Measurements from ENCODE around the gene ANKS1B.

Gene ANKS1B

DNA sequence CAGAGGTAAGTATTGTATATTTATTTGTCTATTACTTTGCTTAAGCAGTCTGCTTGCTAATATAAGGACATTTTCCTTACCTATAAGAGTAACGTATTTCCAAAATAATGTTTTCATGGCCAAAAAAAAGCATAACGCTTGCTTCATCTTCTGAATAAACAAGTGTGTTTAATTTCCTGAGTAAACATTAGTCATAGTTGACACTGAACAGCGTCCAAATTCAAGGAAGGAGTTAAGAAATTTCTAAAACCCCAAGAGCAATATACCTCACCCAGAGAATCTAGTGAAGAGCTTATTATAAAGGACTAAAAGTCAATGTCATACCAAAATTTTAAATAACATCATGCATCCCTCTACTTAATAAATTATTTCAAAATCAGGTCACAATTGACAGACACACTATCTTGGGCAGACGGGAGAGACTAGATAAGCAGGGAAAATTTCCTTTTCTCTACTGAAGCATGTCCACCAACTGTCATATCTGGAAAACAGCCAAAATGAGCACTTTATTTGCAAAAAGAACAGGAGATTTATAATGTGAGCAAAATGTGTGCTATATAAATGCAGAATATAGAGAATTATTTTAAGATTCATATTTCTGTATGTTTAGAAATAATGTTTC, 25.1 kb downstream of the ANKS1B start:
- no peak for DNase-seq

DNA sequence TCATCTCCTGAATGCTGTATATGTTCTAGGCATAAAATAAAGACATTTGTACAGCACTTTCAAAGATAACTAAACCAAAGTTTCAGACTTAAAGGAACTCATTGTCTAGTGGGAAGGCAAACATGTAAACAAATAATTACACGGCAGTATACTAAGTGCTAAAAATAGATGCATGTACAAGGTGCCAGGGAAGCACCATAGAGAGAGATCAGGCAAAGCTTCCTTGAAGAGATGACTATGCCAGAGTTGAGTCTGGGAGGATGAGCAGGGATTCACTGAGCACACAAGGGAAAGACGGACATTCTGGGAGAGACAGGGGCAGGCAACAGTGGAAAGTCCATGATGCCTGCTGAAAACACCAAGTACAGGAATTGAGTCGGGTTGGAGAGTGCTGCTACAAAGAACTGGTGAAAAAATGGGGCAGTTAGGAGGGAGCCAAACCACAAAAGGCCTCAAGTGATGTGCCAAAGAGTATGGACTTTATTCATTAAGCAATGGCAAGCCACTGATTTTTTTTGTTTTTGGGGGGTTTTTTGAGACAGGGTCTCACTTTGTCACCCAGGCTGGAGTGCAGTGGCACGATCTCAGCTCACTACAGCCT, 26.8 kb downstream of the ANKS1B start:
- DNase-seq, result no peak

GRCh38 chr12:99954724-99955123, 30.0 kb downstream of the ANKS1B start:
- no peak for DNase-seq

- no peak for DNase-seq
Observed at GRCh38 chr12:99948370-99948769, 36.4 kb downstream of the ANKS1B start.

GRCh38 chr12:99946131-99946530, 38.6 kb downstream of the ANKS1B start:
- no peak for DNase-seq

DNA sequence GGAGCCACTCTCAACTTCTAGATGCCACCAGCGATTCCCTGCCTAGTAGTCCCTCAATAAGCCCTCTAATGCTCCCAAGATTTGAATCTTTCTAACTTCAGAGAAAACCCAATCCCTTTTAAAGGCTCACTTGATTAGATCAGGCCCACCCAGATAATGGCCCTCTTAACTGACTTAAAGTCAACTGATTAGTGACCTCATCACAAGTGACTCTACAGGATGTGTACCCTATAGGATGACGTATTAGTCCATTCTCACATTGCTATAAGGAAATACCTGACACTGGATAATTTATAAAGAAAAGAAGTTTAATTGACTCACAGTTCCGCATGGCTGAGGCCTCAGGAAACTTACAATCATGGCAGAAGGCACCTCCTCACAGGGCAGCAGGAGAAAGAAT, 49.1 kb downstream of the ANKS1B start:
- DNase-seq, result no peak

- DNase-seq, result no peak
Observed at GRCh38 chr12:99926511-99927169, 58.1 kb downstream of the ANKS1B start.

- DNase-seq, result no peak
Observed at GRCh38 chr12:99920353-99920960, 64.3 kb downstream of the ANKS1B start.

GRCh38 chr12:99917711-99918402, 66.9 kb downstream of the ANKS1B start:
- no peak for DNase-seq

GRCh38 chr12:99916555-99916954, 68.2 kb downstream of the ANKS1B start:
- no peak for DNase-seq

DNA sequence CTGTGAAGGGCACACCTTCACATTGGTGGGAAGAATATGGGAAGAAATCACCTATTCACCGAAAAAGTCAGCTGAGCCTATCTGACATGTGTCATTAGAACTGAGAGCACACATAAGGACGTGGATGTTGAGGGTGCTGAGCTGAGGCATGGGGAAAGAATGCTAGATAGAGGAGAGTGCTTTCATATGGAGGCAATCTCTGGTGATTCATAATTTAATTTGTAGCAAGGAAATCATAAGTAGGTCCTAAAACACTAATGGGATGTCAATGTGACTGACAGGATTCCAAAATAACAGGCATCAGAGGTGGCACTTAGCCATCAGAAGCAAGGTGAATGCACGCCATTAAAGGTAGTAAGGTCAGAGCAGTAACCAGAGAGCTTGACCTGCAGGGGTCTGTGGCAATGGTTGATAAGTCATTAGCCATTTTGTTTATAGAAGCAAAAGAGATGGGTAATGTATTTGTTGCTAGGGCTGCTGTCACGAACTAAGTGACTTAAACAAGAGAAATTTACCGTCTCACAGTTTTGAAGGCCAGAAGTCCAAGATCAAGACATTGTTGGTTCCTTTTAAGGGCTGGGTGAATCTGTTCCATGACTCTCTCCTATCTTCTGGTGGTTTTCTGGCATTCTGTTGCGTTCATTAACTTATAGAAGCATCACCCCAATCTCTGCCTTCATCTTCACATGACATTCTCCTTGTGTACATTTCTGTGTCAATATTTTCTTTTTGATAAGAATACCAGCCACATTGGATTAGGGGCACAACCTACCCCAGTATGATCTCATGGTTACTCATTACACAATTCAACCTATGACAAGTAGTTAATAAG, 69.3 kb downstream of the ANKS1B start:
- DNase-seq, result no peak

DNA sequence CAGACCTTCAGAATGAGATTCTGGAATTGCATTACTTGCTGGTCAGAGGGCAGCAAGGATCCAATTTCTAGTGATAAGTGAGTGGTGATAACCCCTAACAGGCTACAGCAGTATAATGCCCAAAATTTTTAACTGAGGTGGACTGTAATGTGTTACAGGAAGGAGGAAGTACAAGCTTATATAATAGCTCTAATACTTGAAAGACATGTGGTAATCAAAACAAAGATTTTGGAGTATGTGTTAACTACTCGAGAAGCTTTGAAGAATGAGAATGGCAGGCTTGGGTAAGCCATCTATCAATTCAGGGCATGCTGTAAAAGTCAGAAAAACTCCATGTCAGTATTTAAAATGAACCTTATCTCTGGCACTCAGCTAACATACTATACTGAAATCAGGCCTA, 70.5 kb downstream of the ANKS1B start:
- no peak for DNase-seq

DNA sequence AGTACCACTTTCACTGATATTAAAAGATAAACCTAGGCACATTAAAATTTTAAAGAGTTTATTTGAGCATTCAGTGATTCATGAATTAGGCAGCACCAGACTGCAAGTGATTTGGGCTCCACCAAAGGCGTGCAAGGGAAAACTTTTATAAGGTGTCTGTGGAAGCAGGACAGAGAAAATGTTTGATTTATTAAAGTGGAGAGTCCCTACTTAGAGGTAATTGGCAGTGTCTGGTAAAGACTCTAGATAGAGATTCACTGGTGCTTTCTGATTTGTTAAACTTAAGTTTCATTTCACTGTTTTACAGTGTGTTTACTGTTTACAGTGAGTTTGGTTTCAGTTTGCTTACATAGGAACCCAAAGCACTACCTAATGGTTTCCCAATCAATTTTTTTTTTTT, 72.8 kb downstream of the ANKS1B start:
- DNase-seq, result no peak

- no peak for DNase-seq
Observed at GRCh38 chr12:99911081-99911480, 73.7 kb downstream of the ANKS1B start.

DNA sequence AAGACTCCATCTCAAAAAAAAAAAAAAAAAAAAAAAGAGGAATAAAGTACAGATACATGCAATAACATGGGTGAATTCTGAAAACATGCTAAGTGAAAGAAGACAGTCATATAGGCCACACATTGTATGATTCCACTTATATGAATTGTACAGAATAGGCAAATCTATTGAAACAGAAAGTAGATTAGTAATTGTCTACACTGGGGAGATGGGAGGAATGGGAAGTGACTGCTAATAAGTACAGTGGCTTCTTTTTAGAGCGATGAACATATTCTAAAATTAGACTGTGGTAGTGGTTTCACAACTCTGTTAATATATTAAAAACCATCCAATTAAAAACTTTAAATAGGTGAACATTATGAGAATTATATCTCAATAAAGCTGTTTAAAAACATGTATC, 74.4 kb downstream of the ANKS1B start:
- DNase-seq, result no peak

GRCh38 chr12:99906786-99907579, 77.8 kb downstream of the ANKS1B start:
- DNase-seq, result no peak

- no peak for DNase-seq
Observed at GRCh38 chr12:99901181-99901580, 83.6 kb downstream of the ANKS1B start.

GRCh38 chr12:99898645-99899044, 86.1 kb downstream of the ANKS1B start:
- no peak for DNase-seq

DNA sequence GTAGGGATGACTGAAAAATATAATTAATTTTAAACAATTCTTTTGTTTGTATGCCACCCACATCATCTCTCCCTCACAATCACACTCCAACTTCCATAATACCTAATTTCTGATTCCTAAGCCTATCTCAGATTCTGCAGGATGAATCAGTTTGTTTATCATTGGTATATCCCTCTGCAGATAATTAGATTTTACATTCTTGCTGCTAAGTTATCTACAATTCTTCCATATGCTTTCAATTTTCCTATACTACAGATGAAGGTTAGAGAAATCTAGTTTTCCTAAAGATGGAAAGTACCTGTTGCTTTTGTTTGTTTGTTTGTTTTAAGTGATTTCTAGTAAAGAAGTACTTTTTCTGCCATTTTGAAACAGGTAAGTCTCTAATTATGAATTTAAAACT, 105.3 kb downstream of the ANKS1B start:
- DNase-seq, result no peak

DNA sequence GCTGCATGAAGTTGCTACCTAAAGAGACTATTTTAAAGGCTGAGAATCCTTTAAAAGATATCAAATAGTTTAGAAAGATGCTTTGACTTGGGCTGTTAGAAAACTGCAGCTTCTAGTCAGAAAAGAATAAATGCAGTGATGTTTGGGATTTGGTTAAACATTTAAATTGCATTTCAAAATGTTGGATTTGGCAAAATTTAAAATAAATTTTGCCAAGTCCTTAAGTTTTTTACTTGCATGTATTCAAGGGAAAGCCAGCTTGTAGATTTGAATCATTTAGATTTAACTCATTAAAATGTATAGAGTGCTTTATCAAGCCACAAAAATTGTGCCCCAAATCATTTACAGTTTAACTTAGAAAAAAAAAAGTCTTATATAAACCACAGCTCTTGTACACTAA, 109.7 kb downstream of the ANKS1B start:
- DNase-seq, result no peak

- no peak for DNase-seq
Observed at GRCh38 chr12:99870085-99870484, 114.7 kb downstream of the ANKS1B start.

- no peak for DNase-seq
Observed at GRCh38 chr12:99861731-99862130, 123.0 kb downstream of the ANKS1B start.
